SK-N-SH treated with all-trans-retinoic acid at 6 μM for 48 hours (cell line): Measurements from ENCODE around the gene VOPP1.

ENCODE experiments used
- ARNTL ChIP-seq: fragments of 450-650 bp; formaldehyde crosslinking; IDR thresholded peaks from 2 replicates; pipeline ENCODE4 v1.5.0; 2020; ENCODE audit warnings: low read depth, mild to moderate bottlenecking, moderate library complexity, borderline replicate concordance
- CSDC2 ChIP-seq: fragments of 250-450 bp; sonication (Bioruptor Pico); IDR thresholded peaks from 2 replicates; pipeline ENCODE4 v1.5.0; 2020; ENCODE audit warnings: mild to moderate bottlenecking, moderate library complexity
- ESRRG ChIP-seq: fragments of 250-450 bp; sonication (Bioruptor Pico); IDR thresholded peaks from 2 replicates; pipeline ENCODE4 v1.6.1; 2021; ENCODE audit warnings: mild to moderate bottlenecking
- GLIS3 ChIP-seq: fragments of 250-450 bp; sonication (Bioruptor Pico); IDR thresholded peaks from 2 replicates; pipeline ENCODE4 v1.5.0; 2020; ENCODE audit warnings: mild to moderate bottlenecking, moderate library complexity
- ISL1 ChIP-seq: fragments of 250-450 bp; sonication (Bioruptor Pico); IDR thresholded peaks from 2 replicates; pipeline ENCODE4 v2.1.2; 2022; ENCODE audit warnings: mild to moderate bottlenecking, moderate library complexity
- OSR1 ChIP-seq: fragments of 250-450 bp; sonication (Bioruptor Pico); IDR thresholded peaks from 2 replicates; pipeline ENCODE4 v1.8.0; 2022; ENCODE audit warnings: moderate library complexity, mild to moderate bottlenecking, inconsistent platforms
- POU6F1 ChIP-seq: fragments of 250-450 bp; sonication (Bioruptor Pico); IDR thresholded peaks from 2 replicates; pipeline ENCODE4 v1.8.0; 2021; ENCODE audit warnings: low read depth, mild to moderate bottlenecking, moderate library complexity, borderline replicate concordance
- RARB ChIP-seq: fragments of 250-450 bp; sonication (Bioruptor Pico); IDR thresholded peaks from 2 replicates; pipeline ENCODE4 v1.8.0; 2021; ENCODE audit warnings: mild to moderate bottlenecking, moderate library complexity
- TOX ChIP-seq: fragments of 250-450 bp; sonication (Bioruptor Pico); IDR thresholded peaks from 2 replicates; pipeline ENCODE4 v1.8.0; 2021; ENCODE audit warnings: mild to moderate bottlenecking, moderate library complexity, borderline replicate concordance
- ZNF565 ChIP-seq: fragments of 450-650 bp; formaldehyde crosslinking; conservative IDR thresholded peaks from 2 replicates; pipeline ENCODE4 v1.5.0; 2020; ENCODE audit warnings: low read depth, mild to moderate bottlenecking, moderate library complexity
- ZNF70 ChIP-seq: fragments of 450-650 bp; formaldehyde crosslinking; IDR thresholded peaks from 2 replicates; pipeline ENCODE4 v1.5.0; 2020; ENCODE audit warnings: mild to moderate bottlenecking, moderate library complexity
- ZNF8 ChIP-seq: fragments of 450-650 bp; formaldehyde crosslinking; IDR thresholded peaks from 2 replicates; pipeline ENCODE4 v1.5.0; 2020; ENCODE audit warnings: mild to moderate bottlenecking, moderate library complexity
- TF ChIP-seq, protein P1 (sequence below): fragments of 250-450 bp; sonication (Bioruptor Pico); IDR thresholded peaks from 2 replicates; pipeline ENCODE4 v1.8.0; 2020; ENCODE audit warnings: mild to moderate bottlenecking, moderate library complexity, borderline replicate concordance
- TF ChIP-seq, protein P2 (sequence below): fragments of 250-450 bp; sonication (Bioruptor Pico); IDR thresholded peaks from 2 replicates; pipeline ENCODE4 v1.5.0; 2020; ENCODE audit warnings: mild to moderate bottlenecking, moderate library complexity

DNA sequence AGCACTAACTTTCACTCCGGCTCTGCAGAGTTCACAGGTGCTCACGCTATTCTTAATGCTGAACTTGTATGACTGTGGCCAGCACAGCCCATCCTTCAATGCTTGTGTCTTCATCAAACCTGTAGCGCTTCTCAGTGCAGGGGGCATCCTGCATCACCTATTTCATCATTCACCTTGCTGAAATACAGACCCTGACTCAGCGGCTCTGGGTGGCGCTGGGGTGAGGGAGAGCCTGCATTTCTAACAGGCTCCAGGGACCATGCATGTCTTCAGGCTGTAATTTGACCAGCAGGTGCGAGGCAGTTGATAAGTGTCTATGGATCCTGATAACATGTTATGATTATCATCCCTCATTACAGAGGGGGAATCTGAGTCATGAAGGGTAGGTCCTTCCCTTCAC, 89.3 kb downstream of the VOPP1 start:
- TF ChIP-seq RARB (CRISPR knock-in tag) (no peak), ESRRG (no peak), OSR1 (CRISPR knock-in tag) (no peak), ARNTL (CRISPR knock-in tag) (no peak), ZNF70 (CRISPR knock-in tag) (no peak), ISL1 (CRISPR knock-in tag) (no peak), CSDC2 (CRISPR knock-in tag) (no peak), GLIS3 (no peak), ZNF8 (CRISPR knock-in tag) (no peak), ZNF565 (CRISPR knock-in tag) (no peak), TOX (CRISPR knock-in tag) (no peak), POU6F1 (CRISPR knock-in tag) (no peak)
- TF ChIP-seq, protein P1, sequence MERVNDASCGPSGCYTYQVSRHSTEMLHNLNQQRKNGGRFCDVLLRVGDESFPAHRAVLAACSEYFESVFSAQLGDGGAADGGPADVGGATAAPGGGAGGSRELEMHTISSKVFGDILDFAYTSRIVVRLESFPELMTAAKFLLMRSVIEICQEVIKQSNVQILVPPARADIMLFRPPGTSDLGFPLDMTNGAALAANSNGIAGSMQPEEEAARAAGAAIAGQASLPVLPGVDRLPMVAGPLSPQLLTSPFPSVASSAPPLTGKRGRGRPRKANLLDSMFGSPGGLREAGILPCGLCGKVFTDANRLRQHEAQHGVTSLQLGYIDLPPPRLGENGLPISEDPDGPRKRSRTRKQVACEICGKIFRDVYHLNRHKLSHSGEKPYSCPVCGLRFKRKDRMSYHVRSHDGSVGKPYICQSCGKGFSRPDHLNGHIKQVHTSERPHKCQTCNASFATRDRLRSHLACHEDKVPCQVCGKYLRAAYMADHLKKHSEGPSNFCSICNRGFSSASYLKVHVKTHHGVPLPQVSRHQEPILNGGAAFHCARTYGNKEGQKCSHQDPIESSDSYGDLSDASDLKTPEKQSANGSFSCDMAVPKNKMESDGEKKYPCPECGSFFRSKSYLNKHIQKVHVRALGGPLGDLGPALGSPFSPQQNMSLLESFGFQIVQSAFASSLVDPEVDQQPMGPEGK (CRISPR knock-in tag) = no peak
- TF ChIP-seq, protein P2, sequence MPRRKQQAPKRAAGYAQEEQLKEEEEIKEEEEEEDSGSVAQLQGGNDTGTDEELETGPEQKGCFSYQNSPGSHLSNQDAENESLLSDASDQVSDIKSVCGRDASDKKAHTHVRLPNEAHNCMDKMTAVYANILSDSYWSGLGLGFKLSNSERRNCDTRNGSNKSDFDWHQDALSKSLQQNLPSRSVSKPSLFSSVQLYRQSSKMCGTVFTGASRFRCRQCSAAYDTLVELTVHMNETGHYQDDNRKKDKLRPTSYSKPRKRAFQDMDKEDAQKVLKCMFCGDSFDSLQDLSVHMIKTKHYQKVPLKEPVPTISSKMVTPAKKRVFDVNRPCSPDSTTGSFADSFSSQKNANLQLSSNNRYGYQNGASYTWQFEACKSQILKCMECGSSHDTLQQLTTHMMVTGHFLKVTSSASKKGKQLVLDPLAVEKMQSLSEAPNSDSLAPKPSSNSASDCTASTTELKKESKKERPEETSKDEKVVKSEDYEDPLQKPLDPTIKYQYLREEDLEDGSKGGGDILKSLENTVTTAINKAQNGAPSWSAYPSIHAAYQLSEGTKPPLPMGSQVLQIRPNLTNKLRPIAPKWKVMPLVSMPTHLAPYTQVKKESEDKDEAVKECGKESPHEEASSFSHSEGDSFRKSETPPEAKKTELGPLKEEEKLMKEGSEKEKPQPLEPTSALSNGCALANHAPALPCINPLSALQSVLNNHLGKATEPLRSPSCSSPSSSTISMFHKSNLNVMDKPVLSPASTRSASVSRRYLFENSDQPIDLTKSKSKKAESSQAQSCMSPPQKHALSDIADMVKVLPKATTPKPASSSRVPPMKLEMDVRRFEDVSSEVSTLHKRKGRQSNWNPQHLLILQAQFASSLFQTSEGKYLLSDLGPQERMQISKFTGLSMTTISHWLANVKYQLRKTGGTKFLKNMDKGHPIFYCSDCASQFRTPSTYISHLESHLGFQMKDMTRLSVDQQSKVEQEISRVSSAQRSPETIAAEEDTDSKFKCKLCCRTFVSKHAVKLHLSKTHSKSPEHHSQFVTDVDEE (CRISPR knock-in tag) = no peak
